Gastrocnemius medialis (tissue), 4 donors: ENCODE results near the gene GTF3C5.
"Not testable (repeated sequence)": the region's sequence is repeated elsewhere in the genome, so short reads cannot be mapped to it uniquely, and the experiment has no call there.

Experiments
- CTCF ChIP-seq, 5 experiments: fragments of 450-650 bp in 3 of 5; fragments of 200-600 bp in 2 of 5; sonication (generic) in 2 of 5; IDR thresholded peaks in 4 of 5; conservative IDR thresholded peaks in 1 of 5; 1 replicate in 4 of 5; 2 replicates in 1 of 5; pipeline ENCODE4 v1.5.1; 2016 to 2019; ENCODE audit warnings: antibody characterized with exemption in 5 of 5, mild to moderate bottlenecking in 3 of 5, moderate library complexity in 3 of 5
- POLR2A ChIP-seq, 2 donors: fragments of 450-650 bp; IDR thresholded peaks; one replicate each; pipeline ENCODE4 v1.6.1; 2017; ENCODE audit warnings: antibody characterized with exemption in 2 of 2, mild to moderate bottlenecking in 2 of 2, moderate library complexity in 2 of 2

GRCh38 chr9:133061019-133061763 lies 30.4 kb downstream of the GTF3C5 start:
- not testable (repeated sequence) for TF ChIP-seq CTCF (IDR thresholded peaks at IDR 0.05 in 4 of 5, conservative IDR thresholded peaks at IDR 0.05 in 1 of 5); POLR2A (IDR thresholded peaks at IDR 0.05)
